HG03280 (cell line): ENCODE measurements around the gene LOXL1.

Source experiments
- ATAC-seq: cut with Tn5 transposase; IDR thresholded peaks from one replicate; pipeline ENCODE4 v1.9.1; 2021; ENCODE audit warnings: mild to moderate bottlenecking, moderate library complexity; ENCODE audit not compliant: unreplicated experiment

LOXL1 gene

DNA sequence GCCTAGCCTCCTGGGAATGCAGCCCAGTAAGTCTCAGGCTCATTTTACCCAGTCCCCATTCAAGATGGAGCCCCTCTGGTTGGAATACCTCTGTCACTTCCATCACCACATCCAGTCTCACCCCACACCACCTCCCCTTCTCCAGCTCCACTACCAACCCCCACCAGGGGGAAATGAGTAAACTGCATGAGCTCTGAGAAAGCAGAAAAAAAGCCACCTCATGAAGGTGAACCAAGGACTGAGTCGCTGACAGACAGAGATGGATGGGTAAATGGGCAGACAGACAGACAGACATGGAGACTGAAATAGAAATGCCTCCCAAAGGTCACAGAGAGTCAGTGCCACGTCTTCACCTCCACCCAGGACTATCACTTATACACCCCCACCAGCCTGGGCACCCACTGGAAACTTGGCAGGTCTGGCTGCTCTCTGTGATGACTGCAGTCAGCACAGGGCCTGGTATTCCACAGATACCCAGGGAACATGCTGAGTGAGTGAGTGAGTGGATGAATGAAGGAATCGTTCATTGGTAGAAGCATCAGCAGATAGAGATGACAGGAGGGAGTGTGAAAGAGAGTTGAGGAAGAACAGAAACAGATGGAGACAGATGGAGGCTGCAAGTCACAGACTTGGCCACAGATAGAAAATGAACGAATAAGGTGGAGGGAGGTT lies 4.9 kb upstream of the LOXL1 start:
- ATAC-seq, result no peak

DNA sequence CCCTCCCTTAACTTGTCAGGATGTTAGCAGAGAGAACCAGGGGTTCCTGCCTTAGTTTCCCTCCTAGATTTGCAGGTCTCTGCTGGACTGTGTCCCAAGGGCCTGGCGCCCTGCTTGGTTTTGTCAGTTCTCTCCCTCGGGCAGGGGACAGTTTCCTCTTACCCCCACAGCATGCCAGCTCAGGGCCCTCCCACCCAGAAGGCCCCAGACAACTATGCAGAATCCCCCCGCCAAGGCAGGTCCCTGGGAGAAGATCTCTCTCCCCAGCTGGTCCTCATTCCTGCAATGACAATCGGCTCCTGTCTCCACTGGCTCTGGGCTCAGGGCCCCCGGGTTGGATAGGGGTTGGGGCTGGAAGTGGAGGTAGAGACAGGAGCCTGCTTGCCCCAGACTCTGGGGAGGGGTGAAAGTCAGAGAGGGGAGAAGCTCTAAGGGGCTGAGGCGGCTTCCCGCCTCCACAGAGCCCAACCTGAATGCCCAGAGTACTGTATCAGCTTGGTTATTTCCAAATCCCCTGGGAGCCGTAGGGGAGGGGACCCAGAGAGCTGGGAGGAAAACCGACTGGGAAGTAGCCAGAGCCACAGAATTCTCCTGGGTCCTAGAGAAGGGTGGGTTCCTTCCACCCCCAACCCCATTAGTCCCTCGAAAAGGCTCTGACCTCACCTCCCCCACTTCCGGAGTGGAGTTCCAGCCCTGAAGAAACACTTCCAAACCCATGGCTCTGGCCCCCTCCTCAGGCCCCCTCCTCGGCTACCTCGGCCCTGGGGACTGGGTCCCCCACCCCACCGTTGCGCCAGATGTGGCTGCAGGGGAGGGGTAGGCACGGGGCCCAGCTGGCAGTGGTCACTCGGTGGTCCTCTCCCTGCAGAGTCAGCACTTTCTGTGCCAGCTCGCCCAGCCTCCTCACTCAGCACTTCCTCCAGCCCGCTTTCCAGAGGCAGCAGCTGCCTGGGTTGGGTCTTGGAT lies 3.8 kb upstream of the LOXL1 start:
- ATAC-seq, result no peak

DNA sequence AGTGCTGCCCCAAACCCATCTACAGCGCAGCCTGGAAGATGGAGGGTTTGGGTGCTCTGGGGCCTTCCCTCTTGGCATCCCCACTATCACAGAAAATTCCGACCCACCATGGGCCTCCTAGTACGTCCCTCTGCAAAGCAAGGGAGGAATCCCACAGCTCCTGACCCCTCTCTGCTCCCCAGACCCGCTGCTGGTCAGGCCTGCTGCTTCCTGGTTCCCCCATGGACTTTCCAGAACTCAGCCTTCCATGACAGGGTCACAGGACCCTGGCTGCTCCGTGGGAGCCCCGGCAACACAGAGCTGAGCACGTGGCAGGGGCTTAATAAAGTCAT lies 3.1 kb upstream of the LOXL1 start:
- no peak for ATAC-seq

DNA sequence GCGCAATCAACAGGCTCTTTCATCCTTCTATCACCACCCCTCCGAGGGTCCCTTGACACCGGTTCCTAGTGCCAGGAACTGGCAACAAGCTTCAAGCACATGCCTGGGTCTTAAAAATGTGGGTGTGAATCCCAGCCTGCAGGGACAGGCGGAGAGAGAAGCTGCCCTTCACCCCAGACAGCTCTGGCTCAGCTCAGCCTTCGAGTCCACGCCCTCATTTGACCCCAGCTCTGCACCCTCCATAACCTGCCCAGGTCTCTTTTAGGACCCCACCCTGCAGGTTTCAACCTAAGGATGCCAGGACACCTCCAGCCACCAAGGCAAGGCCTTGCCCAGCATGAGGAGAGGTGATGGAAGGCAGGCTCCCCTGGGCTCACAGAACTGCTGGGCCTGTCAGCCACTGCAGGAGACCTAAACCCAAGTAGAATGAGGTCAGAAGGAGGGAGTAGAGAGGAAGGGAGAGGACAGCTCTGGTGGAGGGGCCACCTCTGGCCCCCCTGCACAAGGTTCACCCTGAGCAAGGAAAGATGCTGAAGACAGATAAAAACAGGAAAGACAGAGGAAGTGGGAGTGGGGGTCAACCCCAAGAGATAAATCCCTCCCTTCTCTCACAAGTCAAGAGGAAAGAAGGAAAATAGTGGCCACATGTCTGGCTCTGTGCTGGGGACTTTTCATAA lies 2.6 kb upstream of the LOXL1 start:
- ATAC-seq, result no peak

DNA sequence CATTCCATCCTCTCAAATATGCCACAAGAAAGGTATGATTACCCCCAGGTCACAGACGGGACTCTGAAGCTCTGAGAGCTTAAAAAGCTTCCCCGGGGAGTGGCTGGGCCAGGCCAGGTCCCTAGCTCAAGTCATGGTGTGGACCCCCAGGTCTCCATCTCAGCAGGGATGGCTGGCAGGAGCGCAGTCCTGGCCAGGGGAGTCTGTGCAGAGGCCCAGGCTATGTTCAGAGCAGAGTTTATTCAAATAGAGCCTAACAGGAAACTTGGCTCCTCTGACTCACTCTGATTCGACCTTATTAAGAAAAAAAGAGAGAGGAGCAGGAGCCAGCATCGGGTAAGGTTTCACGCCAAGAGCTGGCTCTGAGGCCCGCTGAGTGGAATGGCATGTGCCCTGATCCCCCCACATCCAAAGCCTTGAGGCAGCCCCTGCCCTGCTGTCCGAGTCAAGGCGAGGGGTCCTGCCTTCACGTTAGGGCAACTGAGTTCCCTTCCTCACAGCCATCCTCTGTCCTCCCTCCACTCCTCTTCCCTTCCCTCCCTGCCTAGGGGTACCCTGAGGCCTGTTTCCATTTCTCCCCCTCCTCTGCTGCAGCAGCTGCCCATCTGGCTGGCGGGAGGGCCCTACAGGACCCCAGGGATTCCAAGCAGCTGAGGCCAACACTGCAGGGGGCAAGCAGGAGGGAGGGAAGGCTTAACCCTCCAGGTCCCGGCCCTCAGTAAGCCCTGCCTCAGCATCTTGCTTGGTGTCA lies 1.9 kb upstream of the LOXL1 start:
- no peak for ATAC-seq

DNA sequence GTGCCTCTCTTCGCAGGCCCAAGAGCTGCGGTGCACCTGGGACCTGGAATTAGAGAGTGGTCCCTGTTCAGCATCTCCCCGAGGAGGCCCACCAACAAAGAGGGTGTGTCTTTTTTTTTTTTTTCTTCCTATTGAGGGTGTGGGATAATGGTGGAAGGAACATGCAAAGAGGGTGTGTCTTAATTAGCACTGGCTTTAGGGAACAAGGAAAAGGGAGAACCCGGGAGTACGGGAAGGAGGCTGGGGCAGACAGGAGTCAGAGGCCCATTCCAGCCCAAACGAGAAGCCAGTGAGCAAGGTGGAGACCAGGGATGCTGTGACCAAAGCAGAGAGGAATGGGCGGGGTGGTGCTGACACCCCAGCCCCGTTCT lies 429 bp upstream of the LOXL1 start:
- ATAC-seq, result no peak

DNA sequence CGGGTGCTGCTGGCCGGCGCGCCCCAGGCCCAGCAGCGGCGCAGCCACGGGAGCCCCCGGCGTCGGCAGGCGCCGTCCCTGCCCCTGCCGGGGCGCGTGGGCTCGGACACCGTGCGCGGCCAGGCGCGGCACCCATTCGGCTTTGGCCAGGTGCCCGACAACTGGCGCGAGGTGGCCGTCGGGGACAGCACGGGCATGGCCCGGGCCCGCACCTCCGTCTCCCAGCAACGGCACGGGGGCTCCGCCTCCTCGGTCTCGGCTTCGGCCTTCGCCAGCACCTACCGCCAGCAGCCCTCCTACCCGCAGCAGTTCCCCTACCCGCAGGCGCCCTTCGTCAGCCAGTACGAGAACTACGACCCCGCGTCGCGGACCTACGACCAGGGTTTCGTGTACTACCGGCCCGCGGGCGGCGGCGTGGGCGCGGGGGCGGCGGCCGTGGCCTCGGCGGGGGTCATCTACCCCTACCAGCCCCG lies 777 bp downstream of the LOXL1 start:
- ATAC-seq, result no peak

DNA sequence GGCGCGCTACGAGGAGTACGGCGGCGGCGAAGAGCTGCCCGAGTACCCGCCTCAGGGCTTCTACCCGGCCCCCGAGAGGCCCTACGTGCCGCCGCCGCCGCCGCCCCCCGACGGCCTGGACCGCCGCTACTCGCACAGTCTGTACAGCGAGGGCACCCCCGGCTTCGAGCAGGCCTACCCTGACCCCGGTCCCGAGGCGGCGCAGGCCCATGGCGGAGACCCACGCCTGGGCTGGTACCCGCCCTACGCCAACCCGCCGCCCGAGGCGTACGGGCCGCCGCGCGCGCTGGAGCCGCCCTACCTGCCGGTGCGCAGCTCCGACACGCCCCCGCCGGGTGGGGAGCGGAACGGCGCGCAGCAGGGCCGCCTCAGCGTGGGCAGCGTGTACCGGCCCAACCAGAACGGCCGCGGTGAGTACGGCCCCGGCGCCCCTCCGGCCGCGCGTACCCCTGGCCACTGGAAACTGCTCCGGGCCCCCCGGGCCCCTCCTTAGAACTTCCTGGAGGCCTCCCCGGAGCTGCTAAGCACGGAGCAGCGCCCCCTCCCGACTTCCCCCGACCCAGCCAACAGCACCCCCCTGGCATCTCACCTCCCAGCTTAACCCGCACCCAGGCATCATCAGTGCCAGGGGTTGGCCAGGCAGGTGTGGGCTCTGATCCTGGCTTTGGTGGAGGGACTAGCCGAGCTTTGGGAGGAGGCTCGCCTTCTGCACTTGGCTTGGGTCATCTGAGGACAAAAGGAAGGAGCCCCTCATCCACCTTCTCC lies 1.4 kb downstream of the LOXL1 start:
- ATAC-seq, result no peak

DNA sequence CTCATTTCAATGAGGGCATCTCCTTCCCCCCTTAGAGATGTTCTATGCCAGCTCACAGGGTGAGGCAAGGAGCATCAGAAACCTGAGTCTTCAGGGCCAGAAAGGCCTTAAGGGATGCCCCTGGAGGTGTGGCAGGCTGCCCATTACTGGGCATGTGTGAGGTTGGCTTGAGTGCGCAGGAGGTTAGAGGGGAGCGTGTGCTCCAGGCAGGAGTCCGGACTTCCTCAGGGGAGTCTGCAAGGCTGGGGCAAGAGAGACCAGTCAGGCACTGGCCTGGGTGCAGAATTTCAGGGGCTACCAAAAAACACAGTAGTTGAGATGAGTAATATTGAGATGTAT lies 1.9 kb downstream of the LOXL1 start:
- no peak for ATAC-seq

DNA sequence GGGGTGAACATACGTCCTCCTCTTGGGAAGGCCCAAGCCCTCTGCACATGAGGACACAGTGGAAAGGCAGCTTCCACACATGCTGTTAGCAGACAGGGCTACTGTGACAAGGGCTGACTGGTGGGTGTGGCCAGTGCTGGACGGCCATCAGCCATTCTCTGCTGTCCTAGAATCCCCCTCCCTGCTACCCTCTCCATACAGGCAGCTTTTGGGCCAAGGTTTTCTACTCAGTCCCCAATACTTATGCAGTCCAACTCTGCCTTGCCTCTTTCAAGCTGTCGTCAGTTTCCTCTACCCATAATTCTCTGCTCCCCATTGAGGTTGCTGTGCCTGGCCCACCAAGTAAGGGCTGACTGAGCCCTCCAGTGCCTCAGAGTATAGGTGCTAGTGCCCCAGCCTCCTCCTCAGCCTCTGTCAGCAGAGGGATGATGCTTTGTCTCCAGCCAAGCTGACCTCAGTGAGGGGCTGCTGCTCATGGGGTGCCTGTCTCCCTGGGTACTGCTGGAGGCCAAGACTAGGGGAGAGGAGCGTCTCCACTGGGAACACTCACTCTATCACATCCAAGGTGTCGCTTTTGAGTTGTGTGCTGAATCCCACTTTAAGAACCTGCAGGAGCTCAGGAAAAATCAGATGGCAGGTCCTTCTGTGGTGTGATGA lies 2.8 kb downstream of the LOXL1 start:
- no peak for ATAC-seq

DNA sequence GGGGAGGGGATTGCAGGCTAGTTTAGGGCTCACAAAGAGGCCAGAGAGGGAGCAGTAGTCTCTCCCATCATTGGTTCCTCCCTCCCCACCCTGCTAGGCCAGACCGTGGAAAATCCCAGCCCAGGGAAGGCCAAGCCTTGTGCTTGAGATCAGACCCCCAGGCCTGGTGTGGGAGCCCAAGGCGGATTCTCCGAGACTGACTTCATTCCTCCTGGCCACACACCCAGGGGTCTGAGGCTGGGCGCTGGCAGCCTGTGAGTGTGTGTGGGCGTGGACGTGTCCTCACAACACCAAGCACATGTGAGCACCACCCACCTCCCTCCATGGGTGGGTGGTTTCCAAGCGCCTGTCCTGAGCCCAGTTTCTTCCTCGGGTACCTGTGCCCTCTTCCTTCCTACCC lies 4.1 kb downstream of the LOXL1 start:
- no peak for ATAC-seq

DNA sequence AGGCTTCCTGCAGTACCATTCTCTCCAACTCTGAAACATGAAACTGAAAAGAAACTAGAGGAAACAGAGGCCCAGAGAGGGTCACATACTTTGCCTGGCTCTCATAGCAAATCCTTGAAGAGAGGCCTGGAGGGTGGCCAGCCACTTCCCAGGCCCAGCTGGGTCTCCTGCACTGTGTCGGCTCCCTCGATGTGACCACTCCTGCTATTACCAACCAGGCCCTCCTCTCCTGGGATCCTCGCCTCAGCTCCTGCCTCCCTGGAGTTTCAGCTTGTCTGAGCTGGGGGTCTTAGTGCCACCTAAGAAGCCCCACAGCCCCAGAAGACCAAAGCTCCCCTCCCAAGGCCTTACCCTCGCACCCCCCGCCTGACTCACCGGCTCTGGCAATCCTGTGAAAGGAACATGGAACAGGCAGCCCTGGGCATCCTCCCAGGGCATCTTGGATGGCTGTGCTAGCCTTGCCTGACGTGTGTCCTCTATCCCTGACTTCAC lies 4.6 kb downstream of the LOXL1 start:
- no peak for ATAC-seq

DNA sequence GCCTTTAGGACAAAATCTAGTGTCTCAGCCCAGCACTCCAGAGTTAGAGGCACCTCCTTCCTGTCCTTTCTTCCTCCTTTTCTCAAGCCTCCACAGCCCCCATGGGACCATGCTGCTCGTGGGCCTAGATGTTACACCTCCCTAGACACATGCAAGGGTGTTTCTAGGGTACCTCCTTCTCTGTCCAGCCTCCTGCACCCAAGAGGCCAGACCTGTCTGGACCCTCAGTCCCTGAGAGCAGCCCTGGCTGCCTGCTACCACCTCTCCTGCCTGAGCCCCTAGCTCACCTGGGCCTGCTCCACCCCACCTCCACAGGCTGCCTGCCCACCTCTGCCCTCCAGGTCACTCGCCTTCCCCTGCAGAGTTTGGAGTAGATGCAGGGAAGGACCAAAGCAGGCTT lies 5.2 kb downstream of the LOXL1 start:
- no peak for ATAC-seq

DNA sequence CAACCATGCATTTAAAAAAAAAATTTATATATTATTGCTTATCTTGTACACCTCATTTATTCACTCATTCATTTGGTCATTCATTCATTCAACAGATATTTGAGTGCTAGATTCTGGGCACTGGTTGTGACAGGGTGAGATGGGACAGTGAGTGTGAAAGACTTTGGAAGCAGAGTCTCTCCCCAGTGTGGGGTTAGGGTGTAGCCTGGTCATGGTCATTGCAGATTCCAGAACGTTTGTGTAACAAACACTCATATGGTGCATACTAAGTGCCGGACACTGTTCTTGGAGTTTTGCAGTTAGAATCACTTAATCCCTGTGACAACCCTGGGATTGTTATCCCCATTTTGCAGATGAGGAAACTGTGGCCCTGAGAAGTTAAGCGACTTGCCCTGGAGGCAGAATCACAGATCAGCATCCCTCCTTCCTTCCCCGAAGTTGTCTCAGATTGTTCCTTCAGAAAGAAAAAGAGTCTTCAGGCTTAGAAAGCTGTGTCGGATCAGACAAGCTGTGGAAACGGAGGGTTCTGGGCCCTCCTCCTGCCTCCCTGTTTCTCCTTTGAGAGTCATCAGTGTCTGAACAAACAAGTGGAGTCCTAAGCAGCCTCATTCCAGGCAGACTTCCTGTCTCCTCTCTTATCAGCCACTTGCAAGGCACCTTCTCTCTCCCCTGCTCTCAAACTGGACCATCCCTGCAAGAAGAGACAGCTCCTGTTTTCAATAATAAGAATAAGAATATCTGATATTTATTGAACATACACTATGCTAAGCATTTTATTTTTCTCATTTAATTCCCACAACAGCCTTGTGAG lies 6.3 kb downstream of the LOXL1 start:
- no peak for ATAC-seq

DNA sequence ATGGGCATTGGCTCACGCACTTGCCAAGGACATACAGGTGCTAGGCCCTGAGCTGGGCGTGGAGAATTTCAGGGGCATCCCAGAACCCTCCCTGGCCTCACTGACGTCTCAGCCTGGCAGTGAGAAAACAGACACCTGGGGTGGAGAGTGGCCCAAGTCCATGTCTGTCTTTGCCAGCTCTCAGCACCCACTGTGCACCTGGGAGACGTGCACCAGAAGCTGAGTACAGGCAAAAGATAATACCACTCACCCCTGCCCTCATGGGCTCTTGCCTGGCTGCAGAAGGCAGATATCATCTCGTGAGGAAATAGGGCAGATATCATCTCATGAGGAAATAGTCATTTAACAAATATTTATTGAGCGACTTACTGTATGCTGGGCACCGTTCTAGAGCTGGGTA lies 8.0 kb downstream of the LOXL1 start:
- no peak for ATAC-seq

DNA sequence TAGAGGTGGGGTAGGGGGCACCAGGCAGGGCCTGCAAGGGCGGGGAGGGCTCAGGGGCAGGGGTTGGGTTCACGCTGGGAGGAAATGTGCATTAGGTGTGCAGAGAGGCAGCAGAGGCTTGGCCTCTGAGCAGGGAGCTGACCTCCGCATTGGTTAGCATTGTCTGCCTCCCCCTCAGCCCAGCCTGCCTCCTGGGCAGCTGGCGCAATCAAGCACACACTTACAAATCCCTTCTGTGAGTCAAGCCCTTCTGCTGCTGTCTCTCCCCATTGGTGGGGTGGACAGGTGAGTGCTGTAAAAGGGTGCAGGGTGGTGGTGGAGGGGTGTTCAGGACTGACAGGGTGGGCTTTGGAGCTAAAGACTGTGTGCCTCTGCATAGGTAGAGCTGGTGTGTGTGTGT lies 9.3 kb downstream of the LOXL1 start:
- no peak for ATAC-seq

DNA sequence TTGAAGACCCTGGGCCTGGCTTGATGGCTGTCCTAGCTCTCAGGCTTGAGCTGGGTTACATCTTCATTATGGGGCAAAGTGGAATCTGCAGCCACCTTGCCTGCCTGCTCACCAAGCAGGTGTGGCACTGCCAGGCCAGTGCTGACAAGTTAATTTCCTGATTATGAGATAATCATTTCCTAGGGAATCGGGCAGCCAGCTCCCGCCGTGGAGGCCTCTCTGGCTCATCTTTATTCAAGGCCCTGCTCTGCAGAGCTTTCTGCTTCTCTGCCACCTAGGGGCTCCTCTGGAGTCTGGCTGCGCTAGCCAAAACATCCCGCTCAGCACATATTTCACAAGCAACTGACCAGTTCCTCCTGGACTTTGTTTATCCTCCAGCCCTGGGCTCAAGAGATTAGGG lies 9.9 kb downstream of the LOXL1 start:
- ATAC-seq, result no peak

DNA sequence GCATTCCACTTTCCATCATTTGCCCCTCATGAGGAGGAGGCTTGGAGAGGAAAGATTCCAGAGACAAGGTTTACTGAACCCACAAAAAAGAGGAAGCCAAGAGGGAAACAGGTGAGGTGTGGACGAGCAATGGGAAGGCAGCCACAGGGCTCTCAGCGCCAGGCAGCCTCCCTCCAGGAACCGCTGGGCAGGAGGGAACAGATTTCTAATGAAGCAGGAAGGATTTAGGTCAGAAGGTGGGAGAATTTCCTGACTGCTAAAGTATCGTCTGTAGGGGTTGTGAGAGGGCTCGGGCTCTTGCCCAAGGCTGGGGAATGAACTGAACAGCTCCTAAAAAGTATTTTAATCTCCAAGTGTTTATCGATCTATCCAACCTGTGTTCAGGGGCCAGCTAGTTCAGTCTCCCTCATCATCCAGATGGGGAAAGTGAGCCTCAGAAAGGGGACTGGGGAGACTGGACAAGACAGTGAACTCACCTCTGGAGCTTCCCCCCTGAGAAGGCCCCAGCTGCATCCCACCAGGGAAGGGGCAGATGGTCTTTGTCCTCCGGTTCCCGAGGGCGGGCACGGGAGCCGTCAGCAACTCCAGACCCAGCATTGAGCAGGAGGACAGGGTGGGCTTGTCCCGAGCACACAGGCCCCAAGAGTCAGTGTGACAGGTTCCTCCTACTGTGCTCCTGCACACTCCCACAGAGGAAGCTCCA lies 10.5 kb downstream of the LOXL1 start:
- no peak for ATAC-seq
